ENCODE results near the gene TNXB. TPM values are rescaled to one million over a fixed set of nuclear protein-coding genes. Genes with fewer than 3 reads are reported as not detected.
"Not testable (repeated sequence)": the region's sequence is repeated elsewhere in the genome, so short reads cannot be mapped to it uniquely, and the experiment has no call there.

TNXB gene
- total RNA-seq, 1 donor from 2014 or later: 130 TPM

DNA sequence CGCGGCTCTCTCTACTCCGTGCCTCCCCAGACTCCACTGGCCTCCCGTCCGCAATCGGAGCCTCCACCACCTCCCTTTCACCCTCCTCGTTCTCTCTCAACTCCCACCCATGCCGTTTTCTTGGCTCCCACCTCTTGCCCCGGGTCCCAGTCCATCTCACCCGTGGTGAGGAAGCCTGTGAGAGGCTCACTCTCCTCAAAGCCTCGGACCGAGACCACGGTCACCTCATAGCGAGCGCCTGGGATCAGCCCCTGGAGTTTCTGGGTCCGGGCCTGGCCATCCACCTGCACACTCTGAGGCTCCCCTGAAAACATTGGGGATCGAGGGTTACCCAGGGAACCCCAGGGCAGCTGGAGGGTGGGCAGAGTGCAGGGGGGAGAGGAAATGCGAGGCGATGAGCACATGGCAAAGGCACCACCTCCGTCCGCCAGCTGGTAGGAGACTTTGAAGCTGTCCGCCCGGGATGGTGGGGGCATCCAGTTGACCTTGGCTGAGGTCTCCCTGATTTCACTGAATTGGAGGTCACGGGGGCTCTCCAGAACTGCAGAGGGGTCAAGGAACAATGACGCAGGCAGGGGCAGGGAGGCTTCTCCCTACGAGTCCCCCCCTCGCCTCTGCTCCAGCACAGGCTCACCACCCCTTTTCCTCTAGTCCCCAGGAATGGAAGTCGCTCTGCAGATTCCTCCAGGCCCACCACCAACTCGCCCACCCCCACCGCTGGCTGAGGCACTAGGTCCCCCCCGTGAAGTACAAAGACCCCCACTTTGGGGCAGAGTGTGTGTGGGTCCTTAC, 65.4 kb downstream of the TNXB start:
- H3K27me3 ChIP-seq (ENCODE audit: control insufficient read depth in 3 of 3, insufficient read depth in 3 of 3, low read length in 3 of 3); H3K36me3 ChIP-seq (ENCODE audit: control insufficient read depth in 3 of 3, insufficient read depth in 3 of 3, low read length in 3 of 3); H3K27ac ChIP-seq (ENCODE audit: low read depth, low read length); H3K4me3 ChIP-seq (ENCODE audit: low read length in 3 of 3); H3K9me3 ChIP-seq (ENCODE audit: control insufficient read depth in 3 of 3, low read length in 3 of 3); H3K9ac ChIP-seq (ENCODE audit: low read depth in 1 of 3, low read length in 3 of 3): not testable (repeated sequence)
- H3K4me1 ChIP-seq (ENCODE audit: control insufficient read depth in 3 of 3, insufficient read depth in 3 of 3, low read length in 3 of 3): peaks cover 20 to 22% (median 22%) of the 10 kb centered on the region in 3 donors

DNA sequence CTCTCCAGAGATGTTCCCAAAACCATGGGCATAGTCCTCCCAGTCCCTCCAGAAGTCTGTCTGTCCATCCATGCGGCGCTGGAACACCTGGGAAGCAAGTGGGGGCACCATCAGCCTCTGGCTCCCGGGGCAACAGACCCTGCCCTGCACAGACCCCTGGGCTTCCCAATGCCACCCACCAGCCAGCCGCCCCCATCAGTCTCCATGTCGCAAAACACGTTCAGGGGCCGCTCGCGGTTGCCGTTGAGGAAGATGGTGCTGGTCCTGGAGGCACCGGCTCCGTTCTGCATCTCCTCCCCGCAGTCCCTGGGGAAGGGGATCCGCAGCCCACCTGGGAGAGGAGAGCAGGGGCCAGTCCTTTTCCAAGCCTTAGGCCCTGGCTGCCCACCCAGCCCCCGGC, 66.9 kb downstream of the TNXB start:
- H3K27me3 ChIP-seq (ENCODE audit: control insufficient read depth in 3 of 3, insufficient read depth in 3 of 3, low read length in 3 of 3); H3K27ac ChIP-seq (ENCODE audit: low read depth, low read length); H3K4me3 ChIP-seq (ENCODE audit: low read length in 3 of 3): not testable (repeated sequence)

DNA sequence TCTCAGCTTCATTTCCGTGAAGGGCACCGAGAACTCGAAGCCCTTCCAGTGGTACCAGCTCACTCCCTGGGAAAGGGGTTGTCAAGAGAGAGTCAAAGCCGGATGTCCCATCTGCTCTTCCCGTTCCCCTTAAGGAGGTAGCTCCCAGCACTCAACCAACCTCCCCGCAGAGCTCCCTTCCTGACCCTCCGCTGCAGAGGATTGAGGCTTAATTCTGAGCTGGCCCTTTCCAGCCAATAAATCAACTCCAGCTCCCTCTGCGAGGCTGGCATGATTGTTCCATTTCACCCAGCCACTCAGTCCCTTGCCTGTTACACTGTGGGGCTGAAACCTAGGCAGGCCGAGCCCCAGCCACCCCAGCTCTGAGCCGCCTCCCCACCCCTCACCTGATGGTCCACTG, 67.8 kb downstream of the TNXB start:
- not testable (repeated sequence) for H3K4me1 ChIP-seq (ENCODE audit: control insufficient read depth in 3 of 3, insufficient read depth in 3 of 3, low read length in 3 of 3); H3K27ac ChIP-seq (ENCODE audit: low read depth, low read length); H3K36me3 ChIP-seq (ENCODE audit: control insufficient read depth in 3 of 3, insufficient read depth in 3 of 3, low read length in 3 of 3)

More for the DNA sequence above, 66.9 kb downstream of the TNXB start:
- H3K36me3 ChIP-seq (ENCODE audit: control insufficient read depth in 3 of 3, insufficient read depth in 3 of 3, low read length in 3 of 3); H3K9me3 ChIP-seq (ENCODE audit: control insufficient read depth in 3 of 3, low read length in 3 of 3); H3K9ac ChIP-seq (ENCODE audit: low read depth in 1 of 3, low read length in 3 of 3); H3K4me1 ChIP-seq (ENCODE audit: control insufficient read depth in 3 of 3, insufficient read depth in 3 of 3, low read length in 3 of 3): not testable (repeated sequence)

DNA sequence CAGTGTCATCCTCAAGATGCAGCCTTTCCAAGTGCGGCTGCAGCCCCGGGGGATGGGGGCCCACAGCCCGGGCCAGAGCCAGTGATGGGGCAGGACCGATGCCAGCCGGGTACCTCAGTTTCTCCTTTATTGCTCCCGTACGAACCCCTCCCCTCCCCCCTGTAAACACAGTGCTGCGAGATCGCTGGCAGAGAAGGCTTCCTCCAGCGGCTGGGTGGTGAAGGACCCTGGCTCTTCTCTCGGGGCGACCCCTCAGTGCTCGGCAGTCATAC, 68.2 kb downstream of the TNXB start:
- H3K4me1 ChIP-seq (ENCODE audit: control insufficient read depth in 3 of 3, insufficient read depth in 3 of 3, low read length in 3 of 3); H3K4me3 ChIP-seq (ENCODE audit: low read length in 3 of 3); H3K9me3 ChIP-seq (ENCODE audit: control insufficient read depth in 3 of 3, low read length in 3 of 3); H3K27ac ChIP-seq (ENCODE audit: low read depth, low read length); H3K9ac ChIP-seq (ENCODE audit: low read depth in 1 of 3, low read length in 3 of 3); H3K27me3 ChIP-seq (ENCODE audit: control insufficient read depth in 3 of 3, insufficient read depth in 3 of 3, low read length in 3 of 3); H3K36me3 ChIP-seq (ENCODE audit: control insufficient read depth in 3 of 3, insufficient read depth in 3 of 3, low read length in 3 of 3): not testable (repeated sequence)

More for the DNA sequence above, 67.8 kb downstream of the TNXB start:
- H3K27me3 ChIP-seq (ENCODE audit: control insufficient read depth in 3 of 3, insufficient read depth in 3 of 3, low read length in 3 of 3); H3K4me3 ChIP-seq (ENCODE audit: low read length in 3 of 3); H3K9ac ChIP-seq (ENCODE audit: low read depth in 1 of 3, low read length in 3 of 3); H3K9me3 ChIP-seq (ENCODE audit: control insufficient read depth in 3 of 3, low read length in 3 of 3): not testable (repeated sequence)

DNA sequence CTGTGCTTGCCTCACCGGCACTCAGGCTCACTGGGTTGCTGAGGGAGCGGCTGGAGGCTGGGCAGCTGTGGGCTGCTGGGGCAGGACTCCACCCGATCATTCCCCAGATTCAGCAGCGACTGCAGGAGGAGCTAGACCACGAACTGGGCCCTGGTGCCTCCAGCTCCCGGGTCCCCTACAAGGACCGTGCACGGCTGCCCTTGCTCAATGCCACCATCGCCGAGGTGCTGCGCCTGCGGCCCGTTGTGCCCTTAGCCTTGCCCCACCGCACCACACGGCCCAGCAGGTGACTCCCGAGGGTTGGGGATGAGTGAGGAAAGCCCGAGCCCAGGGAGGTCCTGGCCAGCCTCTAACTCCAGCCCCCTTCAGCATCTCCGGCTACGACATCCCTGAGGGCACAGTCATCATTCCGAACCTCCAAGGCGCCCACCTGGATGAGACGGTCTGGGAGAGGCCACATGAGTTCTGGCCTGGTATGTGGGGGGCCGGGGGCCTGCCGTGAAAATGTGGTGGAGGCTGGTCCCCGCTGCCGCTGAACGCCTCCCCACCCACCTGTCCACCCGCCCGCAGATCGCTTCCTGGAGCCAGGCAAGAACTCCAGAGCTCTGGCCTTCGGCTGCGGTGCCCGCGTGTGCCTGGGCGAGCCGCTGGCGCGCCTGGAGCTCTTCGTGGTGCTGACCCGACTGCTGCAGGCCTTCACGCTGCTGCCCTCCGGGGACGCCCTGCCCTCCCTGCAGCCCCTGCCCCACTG, 68.7 kb downstream of the TNXB start:
- not testable (repeated sequence) for H3K27me3 ChIP-seq (ENCODE audit: control insufficient read depth in 3 of 3, insufficient read depth in 3 of 3, low read length in 3 of 3); H3K27ac ChIP-seq (ENCODE audit: low read depth, low read length); H3K36me3 ChIP-seq (ENCODE audit: control insufficient read depth in 3 of 3, insufficient read depth in 3 of 3, low read length in 3 of 3); H3K4me3 ChIP-seq (ENCODE audit: low read length in 3 of 3); H3K4me1 ChIP-seq (ENCODE audit: control insufficient read depth in 3 of 3, insufficient read depth in 3 of 3, low read length in 3 of 3); H3K9ac ChIP-seq (ENCODE audit: low read depth in 1 of 3, low read length in 3 of 3); H3K9me3 ChIP-seq (ENCODE audit: control insufficient read depth in 3 of 3, low read length in 3 of 3)

DNA sequence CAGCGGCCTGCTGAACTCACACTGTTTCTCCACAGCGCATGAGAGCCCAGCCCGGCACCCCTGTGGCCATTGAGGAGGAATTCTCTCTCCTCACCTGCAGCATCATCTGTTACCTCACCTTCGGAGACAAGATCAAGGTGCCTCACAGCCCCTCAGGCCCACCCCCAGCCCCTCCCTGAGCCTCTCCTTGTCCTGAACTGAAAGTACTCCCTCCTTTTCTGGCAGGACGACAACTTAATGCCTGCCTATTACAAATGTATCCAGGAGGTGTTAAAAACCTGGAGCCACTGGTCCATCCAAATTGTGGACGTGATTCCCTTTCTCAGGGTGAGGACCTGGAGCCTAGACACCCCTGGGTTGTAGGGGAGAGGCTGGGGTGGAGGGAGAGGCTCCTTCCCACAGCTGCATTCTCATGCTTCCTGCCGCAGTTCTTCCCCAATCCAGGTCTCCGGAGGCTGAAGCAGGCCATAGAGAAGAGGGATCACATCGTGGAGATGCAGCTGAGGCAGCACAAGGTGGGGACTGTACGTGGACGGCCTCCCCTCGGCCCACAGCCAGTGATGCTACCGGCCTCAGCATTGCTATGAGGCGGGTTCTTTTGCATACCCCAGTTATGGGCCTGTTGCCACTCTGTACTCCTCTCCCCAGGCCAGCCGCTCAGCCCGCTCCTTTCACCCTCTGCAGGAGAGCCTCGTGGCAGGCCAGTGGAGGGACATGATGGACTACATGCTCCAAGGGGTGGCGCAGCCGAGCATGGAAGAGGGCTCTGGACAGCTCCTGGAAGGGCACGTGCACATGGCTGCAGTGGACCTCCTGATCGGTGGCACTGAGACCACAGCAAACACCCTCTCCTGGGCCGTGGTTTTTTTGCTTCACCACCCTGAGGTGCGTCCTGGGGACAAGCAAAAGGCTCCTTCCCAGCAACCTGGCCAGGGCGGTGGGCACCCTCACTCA, 69.5 kb downstream of the TNXB start:
- H3K9ac ChIP-seq (ENCODE audit: low read depth in 1 of 3, low read length in 3 of 3); H3K27me3 ChIP-seq (ENCODE audit: control insufficient read depth in 3 of 3, insufficient read depth in 3 of 3, low read length in 3 of 3); H3K36me3 ChIP-seq (ENCODE audit: control insufficient read depth in 3 of 3, insufficient read depth in 3 of 3, low read length in 3 of 3); H3K27ac ChIP-seq (ENCODE audit: low read depth, low read length); H3K9me3 ChIP-seq (ENCODE audit: control insufficient read depth in 3 of 3, low read length in 3 of 3); H3K4me3 ChIP-seq (ENCODE audit: low read length in 3 of 3); H3K4me1 ChIP-seq (ENCODE audit: control insufficient read depth in 3 of 3, insufficient read depth in 3 of 3, low read length in 3 of 3): not testable (repeated sequence)

DNA sequence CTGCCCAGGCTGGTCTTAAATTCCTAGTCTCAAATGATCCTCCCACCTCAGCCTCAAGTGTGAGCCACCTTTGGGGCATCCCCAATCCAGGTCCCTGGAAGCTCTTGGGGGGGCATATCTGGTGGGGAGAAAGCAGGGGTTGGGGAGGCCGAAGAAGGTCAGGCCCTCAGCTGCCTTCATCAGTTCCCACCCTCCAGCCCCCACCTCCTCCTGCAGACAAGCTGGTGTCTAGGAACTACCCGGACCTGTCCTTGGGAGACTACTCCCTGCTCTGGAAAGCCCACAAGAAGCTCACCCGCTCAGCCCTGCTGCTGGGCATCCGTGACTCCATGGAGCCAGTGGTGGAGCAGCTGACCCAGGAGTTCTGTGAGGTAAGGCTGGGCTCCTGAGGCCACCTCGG, 70.3 kb downstream of the TNXB start:
- not testable (repeated sequence) for H3K4me3 ChIP-seq (ENCODE audit: low read length in 3 of 3); H3K27me3 ChIP-seq (ENCODE audit: control insufficient read depth in 3 of 3, insufficient read depth in 3 of 3, low read length in 3 of 3); H3K4me1 ChIP-seq (ENCODE audit: control insufficient read depth in 3 of 3, insufficient read depth in 3 of 3, low read length in 3 of 3); H3K9ac ChIP-seq (ENCODE audit: low read depth in 1 of 3, low read length in 3 of 3); H3K36me3 ChIP-seq (ENCODE audit: control insufficient read depth in 3 of 3, insufficient read depth in 3 of 3, low read length in 3 of 3); H3K9me3 ChIP-seq (ENCODE audit: control insufficient read depth in 3 of 3, low read length in 3 of 3); H3K27ac ChIP-seq (ENCODE audit: low read depth, low read length)

DNA sequence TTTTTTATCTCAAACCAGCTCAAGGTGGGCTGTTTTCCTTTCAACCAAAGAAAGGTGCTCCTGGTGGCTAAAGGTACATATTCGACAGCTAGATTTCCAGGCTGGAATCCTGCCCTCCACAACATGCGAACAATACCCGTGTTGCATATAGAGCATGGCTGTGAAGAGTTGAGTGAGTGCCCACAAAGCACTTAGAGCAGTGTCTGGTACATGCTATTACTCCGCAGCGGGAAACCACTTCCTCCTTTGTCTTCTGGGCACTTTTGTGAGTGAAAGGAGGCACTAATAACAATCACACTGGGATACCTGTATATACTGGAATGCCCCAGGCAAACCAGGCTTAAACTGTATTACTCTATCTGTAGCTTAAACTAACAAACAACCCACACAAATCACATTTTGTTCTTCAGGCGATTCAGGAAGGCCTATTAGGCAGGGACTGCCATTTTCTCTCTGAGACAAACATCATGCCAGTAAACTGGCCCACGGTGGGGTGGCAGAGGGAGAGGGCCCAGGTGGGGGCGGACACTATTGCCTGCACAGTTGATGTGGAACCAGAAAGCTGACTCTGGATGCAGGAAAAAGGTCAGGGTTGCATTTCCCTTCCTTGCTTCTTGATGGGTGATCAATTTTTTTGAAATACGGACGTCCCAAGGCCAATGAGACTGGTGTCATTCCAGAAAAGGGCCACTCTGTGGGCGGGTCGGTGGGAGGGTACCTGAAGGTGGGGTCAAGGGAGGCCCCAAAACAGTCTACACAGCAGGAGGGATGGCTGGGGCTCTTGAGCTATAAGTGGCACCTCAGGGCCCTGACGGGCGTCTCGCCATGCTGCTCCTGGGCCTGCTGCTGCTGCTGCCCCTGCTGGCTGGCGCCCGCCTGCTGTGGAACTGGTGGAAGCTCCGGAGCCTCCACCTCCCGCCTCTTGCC, 71.3 kb downstream of the TNXB start, which contains the start of gene CYP21A2:
Gene CYP21A2 (plus strand): TSS at position 818 of the 927 bp plus-strand sequence. CDS start 8 bp downstream, at position 826.
- H3K9ac ChIP-seq (ENCODE audit: low read depth in 1 of 3, low read length in 3 of 3); H3K27me3 ChIP-seq (ENCODE audit: control insufficient read depth in 3 of 3, insufficient read depth in 3 of 3, low read length in 3 of 3); H3K4me1 ChIP-seq (ENCODE audit: control insufficient read depth in 3 of 3, insufficient read depth in 3 of 3, low read length in 3 of 3); H3K36me3 ChIP-seq (ENCODE audit: control insufficient read depth in 3 of 3, insufficient read depth in 3 of 3, low read length in 3 of 3); H3K27ac ChIP-seq (ENCODE audit: low read depth, low read length); H3K9me3 ChIP-seq (ENCODE audit: control insufficient read depth in 3 of 3, low read length in 3 of 3); H3K4me3 ChIP-seq (ENCODE audit: low read length in 3 of 3): not testable (repeated sequence)

DNA sequence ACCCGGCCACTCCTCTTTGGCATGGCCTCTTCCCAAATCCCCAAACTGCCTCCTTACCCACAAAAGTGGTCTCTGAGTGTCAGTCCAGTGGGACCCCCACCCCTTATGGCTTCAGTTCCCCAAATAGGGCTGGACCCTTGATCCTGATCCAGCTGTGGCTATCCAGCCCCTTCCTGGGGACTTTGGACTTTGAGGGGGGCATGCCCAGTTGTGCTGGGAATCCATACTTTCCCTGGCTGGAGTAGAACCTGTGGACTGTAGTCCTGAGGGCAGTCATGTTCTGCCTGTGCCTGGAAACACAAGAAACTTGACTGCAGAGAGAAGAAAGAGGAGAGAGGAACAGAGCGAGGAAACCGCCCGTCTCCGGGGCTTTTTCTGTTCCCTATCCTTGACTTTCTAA, 72.0 kb downstream of the TNXB start:
- H3K36me3 ChIP-seq (ENCODE audit: control insufficient read depth in 3 of 3, insufficient read depth in 3 of 3, low read length in 3 of 3); H3K9ac ChIP-seq (ENCODE audit: low read depth in 1 of 3, low read length in 3 of 3); H3K9me3 ChIP-seq (ENCODE audit: control insufficient read depth in 3 of 3, low read length in 3 of 3); H3K4me3 ChIP-seq (ENCODE audit: low read length in 3 of 3); H3K27me3 ChIP-seq (ENCODE audit: control insufficient read depth in 3 of 3, insufficient read depth in 3 of 3, low read length in 3 of 3); H3K4me1 ChIP-seq (ENCODE audit: control insufficient read depth in 3 of 3, insufficient read depth in 3 of 3, low read length in 3 of 3); H3K27ac ChIP-seq (ENCODE audit: low read depth, low read length): not testable (repeated sequence)

Data from skeletal muscle tissue (tissue), 4 donors.